Renal cortex interstitium (tissue), 11 donors: ENCODE measurements around the gene AMER2. TPM values are rescaled to one million over a fixed set of nuclear protein-coding genes. Genes with fewer than 3 reads are reported as not detected.

ENCODE experiments used
- DNase-seq, 11 donors: peaks; one replicate each; pipeline ENCODE4 v3.0.0-alpha.2; 2013; ENCODE audit warnings: low read depth in 9 of 11, low spot score in 4 of 11; ENCODE audit errors: extremely low read depth in 1 of 11
- polyA plus RNA-seq, 3 donors: library from polyadenylated mRNA; unstranded; fragments of 120-200 nt; gene quantifications; one replicate each; pipeline ENCODE4 v1.2.1, GENCODE V29; 2013; ENCODE audit not compliant: insufficient read length in 3 of 3

AMER2 gene
- polyA plus RNA-seq, 3 donors = 0.39 to 0.44 (median 0.43) TPM

DNA sequence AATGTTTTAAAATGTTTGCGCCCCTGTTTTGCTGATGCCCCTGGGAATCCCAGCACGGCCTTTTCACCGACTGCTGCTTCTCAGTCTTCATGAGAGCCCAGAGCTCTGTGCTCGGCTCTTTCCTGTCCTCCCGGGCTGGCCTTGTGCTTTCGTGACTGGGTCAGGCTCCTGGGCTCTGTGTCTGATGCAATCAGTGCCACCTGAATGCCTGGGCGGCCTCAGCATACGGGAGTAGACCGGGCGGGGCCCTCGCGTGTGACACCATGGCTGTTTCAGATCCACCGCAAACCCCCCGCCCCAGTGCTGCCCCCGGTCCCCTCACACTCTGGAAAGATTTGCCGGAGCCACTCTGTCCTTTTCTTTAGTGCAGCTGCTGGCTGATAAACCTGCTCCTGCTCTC lies 54.8 kb downstream of the AMER2 start:
- DNase-seq = no peak

DNA sequence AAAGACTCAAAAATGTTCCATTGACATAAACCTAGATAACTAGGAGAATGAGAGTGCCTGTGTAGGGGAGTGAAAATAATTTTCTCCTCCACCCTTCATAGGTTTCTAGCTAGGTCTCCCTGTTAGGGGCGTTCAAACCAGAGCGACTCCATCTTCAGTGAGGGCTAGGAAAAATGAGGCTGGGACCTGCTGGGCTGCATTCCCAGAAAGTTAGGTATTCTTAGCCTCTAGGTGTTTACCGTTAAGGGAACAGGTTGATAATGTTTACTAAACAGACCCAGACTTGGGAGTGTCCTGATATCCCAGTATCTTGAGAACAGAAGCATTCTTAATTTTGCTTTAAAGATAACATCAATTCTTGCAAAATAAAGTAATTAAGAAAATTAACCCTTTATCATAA lies 56.0 kb downstream of the AMER2 start:
- DNase-seq = no peak

DNA sequence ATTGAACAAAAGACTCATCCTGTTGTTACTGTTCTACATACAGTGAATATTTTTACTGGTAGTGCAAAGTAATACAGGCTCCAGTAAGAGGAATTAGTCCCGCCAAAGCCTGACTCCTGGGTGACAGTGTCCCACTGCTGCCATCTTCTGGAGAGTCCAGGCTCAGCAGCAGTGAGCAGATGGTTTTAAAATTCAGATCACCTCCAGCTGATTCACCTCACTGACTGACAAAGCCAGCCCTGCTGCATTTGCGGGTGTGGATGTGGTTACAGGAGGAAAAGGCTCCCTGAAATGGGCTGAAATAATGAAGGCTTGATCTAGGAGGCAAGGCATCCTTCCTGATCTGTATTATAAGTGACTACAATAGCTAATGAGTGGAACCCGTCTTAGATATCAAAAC lies 57.9 kb downstream of the AMER2 start:
- DNase-seq = peak; percentile 59 to 84 (median 67)

DNA sequence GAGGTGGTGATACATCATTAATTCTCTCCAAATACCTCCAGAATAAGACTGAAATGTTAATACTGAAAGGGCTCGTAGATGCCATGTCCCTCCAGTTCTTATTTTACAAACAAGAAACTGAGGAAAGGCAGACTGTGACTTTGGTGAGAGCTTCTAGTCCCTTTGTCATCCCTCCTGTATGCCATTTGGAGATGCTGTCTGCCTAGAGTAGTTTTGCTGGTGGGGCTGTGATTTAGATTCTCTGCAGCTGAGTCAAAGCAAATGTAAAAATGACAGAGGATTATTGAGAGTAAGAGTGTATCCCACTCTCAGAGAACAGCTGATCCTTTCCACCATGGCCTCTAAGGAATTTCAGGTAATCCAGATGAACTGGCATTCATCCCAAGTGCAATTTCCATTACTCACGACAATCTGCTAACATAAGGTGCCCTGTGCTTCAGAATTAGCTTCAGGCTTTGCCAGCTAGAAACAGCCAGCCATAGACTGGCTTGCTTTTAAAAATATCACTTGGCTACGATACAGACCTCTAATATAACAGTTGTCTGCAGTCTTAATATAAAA lies 59.3 kb downstream of the AMER2 start:
- no peak for DNase-seq

Other genes starting within 250 kb of the AMER2 start
- gene PABPC3, start 76.2 kb downstream of the AMER2 start, polyA plus RNA-seq = 1 to 10 TPM; 1.2 to 1.7 (median 1.3) TPM
- gene MTMR6, start 115.2 kb upstream of the AMER2 start, polyA plus RNA-seq = 10 to 100 TPM; 15.2 to 20.6 (median 19.0) TPM
- gene NUP58, start 129.3 kb upstream of the AMER2 start, polyA plus RNA-seq = 10 to 100 TPM; 42.9 to 59.5 (median 51.9) TPM
- gene ATP8A2, start 199.7 kb upstream of the AMER2 start, polyA plus RNA-seq = 1 to 10 TPM; 4.8 to 6.4 (median 5.8) TPM